GM21367 (cell line): ENCODE results near the gene ZNF440.

ENCODE experiments used
- ATAC-seq: cut with Tn5 transposase; IDR thresholded peaks from one replicate; pipeline ENCODE4 v1.9.1; 2021; ENCODE audit not compliant: unreplicated experiment

Gene ZNF440

DNA sequence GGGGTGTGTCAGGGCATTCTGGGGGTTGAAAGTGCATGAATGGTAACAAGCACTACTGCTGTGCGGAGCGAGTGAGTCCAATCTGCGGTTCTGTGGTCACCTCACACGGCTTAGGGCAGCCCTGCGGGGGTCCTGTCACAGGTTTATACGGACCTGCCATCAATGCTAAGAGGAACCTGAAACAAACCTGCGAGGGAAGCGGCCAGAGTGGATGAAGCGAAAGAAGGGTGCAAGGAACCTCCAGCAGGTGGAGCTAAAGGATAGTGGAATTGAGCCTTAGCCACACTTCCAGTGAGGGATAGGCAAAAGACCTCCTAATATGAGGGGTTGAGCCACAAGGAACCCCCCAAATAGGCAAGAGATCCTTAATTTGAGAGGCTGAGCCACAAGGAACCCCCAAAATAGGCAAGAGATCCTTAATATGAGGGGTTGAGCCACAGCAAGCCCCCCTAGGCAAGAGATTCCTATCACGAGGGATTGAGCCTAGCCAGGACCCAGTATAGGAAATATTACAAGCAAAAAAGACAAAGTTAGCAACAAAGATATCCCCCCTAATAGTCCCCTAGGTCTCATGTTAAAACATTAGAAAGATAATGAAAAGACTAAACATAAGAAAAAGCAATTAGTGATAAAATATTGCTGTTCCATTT, 67.2 kb downstream of the ZNF440 start:
- ATAC-seq, result no peak

- ATAC-seq, result no peak
Measured at GRCh38 chr19:11882606-11883005, 68.5 kb downstream of the ZNF440 start.
